Keratinocyte (primary cell): ENCODE results near the gene VTI1A. TPM values are rescaled to one million over a fixed set of nuclear protein-coding genes. Genes with fewer than 3 reads are reported as not detected.

Experiments used
- DNase-seq: peaks from one replicate; pipeline ENCODE4 v3.0.0-alpha.2; 2011; ENCODE audit warnings: low read depth, missing footprints, low spot score
- FAIRE-seq: peaks from 2 replicates; lab custom pipeline; 2011; peaks lifted over from hg19 to GRCh38; lab: Jason Lieb, UNC
- H2AFZ ChIP-seq: 2 replicates; pipeline ENCODE4 v1.6.0; 2012; ENCODE audit warnings: low read length, control low read depth, inconsistent platforms; ENCODE audit not compliant: control insufficient read depth
- H3K27ac ChIP-seq: 2 replicates; pipeline ENCODE4 v1.5.1; 2011; ENCODE audit warnings: low read length; ENCODE audit not compliant: control insufficient read depth, insufficient read depth
- H3K27me3 ChIP-seq: 3 replicates; pipeline ENCODE4 v1.6.0; 2011; ENCODE audit warnings: low read length; ENCODE audit not compliant: control insufficient read depth, insufficient read depth; ENCODE audit errors: extremely low read depth
- H3K36me3 ChIP-seq, 2 experiments: 2 replicates in 1 of 2; 3 replicates in 1 of 2; pipeline ENCODE4 v1.5.1; 2011; ENCODE audit warnings: low read length in 2 of 2, mild to moderate bottlenecking in 1 of 2; ENCODE audit not compliant: control insufficient read depth in 2 of 2, insufficient read depth in 2 of 2; ENCODE audit errors: extremely low read depth in 1 of 2
- H3K4me1 ChIP-seq: 3 replicates; pipeline ENCODE4 v1.5.1; 2011; ENCODE audit warnings: low read length; ENCODE audit not compliant: control insufficient read depth, insufficient read depth; ENCODE audit errors: extremely low read depth
- H3K4me2 ChIP-seq: 3 replicates; pipeline ENCODE4 v1.6.0; 2011; ENCODE audit warnings: low read depth, low read length; ENCODE audit not compliant: control insufficient read depth, insufficient read depth; ENCODE audit errors: extremely low read depth
- H3K4me3 ChIP-seq, 3 experiments: fragments of 200-600 bp in 1 of 3; sonication (generic) in 1 of 3; 2 replicates in 2 of 3; 3 replicates in 1 of 3; pipeline ENCODE4 v1.5.1; 2011 to 2016; ENCODE audit warnings: low read length in 3 of 3, mild to moderate bottlenecking in 3 of 3, control low read depth in 2 of 3, inconsistent platforms in 1 of 3, low read depth in 1 of 3, mixed read lengths in 1 of 3, mixed run types in 1 of 3, moderate library complexity in 1 of 3; ENCODE audit not compliant: control insufficient read depth in 2 of 3, insufficient read depth in 2 of 3; ENCODE audit errors: extremely low read depth in 1 of 3
- H3K79me2 ChIP-seq: 2 replicates; pipeline ENCODE4 v1.6.0; 2012; ENCODE audit warnings: low read length; ENCODE audit not compliant: control insufficient read depth, insufficient read depth
- H3K9ac ChIP-seq: 3 replicates; pipeline ENCODE4 v1.6.0; 2011; ENCODE audit warnings: low read length; ENCODE audit not compliant: control insufficient read depth, insufficient read depth; ENCODE audit errors: extremely low read depth
- H3K9me1 ChIP-seq: 3 replicates; pipeline ENCODE4 v1.6.0; 2011; ENCODE audit warnings: low read length; ENCODE audit not compliant: control insufficient read depth, insufficient read depth; ENCODE audit errors: extremely low read depth
- H3K9me3 ChIP-seq: 2 replicates; pipeline ENCODE4 v1.5.1; 2012; ENCODE audit warnings: low read depth, low read length; ENCODE audit not compliant: control insufficient read depth
- H4K20me1 ChIP-seq: 3 replicates; pipeline ENCODE4 v1.6.0; 2011; ENCODE audit warnings: low read length; ENCODE audit not compliant: control insufficient read depth, insufficient read depth; ENCODE audit errors: extremely low read depth
- CTCF ChIP-seq, 3 experiments: IDR thresholded peaks in 1 of 3; conservative IDR thresholded peaks in 1 of 3; optimal IDR thresholded peaks in 1 of 3; 2 replicates in 2 of 3; 3 replicates in 1 of 3; pipeline versions ENCODE3 to v1.5.1; 2011; ENCODE audit warnings: low read length in 3 of 3, mild to moderate bottlenecking in 3 of 3, moderate library complexity in 2 of 3, control low read depth in 1 of 3, inconsistent platforms in 1 of 3; ENCODE audit not compliant: insufficient read depth in 2 of 3; ENCODE audit errors: extremely low read depth in 1 of 3
- EZH2 ChIP-seq: IDR thresholded peaks from one replicate; pipeline ENCODE4 v1.6.1; 2012; ENCODE audit warnings: inconsistent platforms, mild to moderate bottlenecking, low read length, moderate library complexity
- dilution Hi-C: fragments of 300-500 bp; cut with MboI; formaldehyde crosslinking; loops from one replicate; pipeline ENCODE4 v1.7.0; 2020; ENCODE audit warnings: low sequenced_read_pairs; ENCODE audit not compliant: extremely low pct_ligation_motif_present
- polyA plus RNA-seq, 5 experiments: library from polyadenylated mRNA; depleted of rRNA in 3 of 5; stranded (reverse) in 3 of 5; stranded (forward) in 1 of 5; unstranded in 1 of 5; fragments of >200 nt; gene quantifications; 1 replicate in 1 of 5; 2 replicates in 3 of 5; 3 replicates in 1 of 5; pipeline versions ENCODE4 v1.2.1 to v1.2.3, GENCODE V29; 2011 to 2012; ENCODE audit warnings: missing spikeins in 2 of 5, low read depth in 1 of 5, low replicate concordance in 1 of 5

VTI1A gene
- polyA plus RNA-seq, 1 donor (not counting 4 experiments of a cell fraction or from before 2014, with no cell fraction given), result 18.5 TPM

- no peak overlapping the region for H3K9ac ChIP-seq
Observed at GRCh38 chr10:112794201-112794600, 347.2 kb downstream of the VTI1A start.

GRCh38 chr10:112795067-112795466, 348.1 kb downstream of the VTI1A start:
- no peaks in the 10 kb centered on the region for H3K27me3 ChIP-seq
- no peaks in the 10 kb centered on the region for H3K9me3 ChIP-seq
- no peaks in the 10 kb centered on the region for H3K36me3 ChIP-seq
- peaks cover 17% of the 10 kb centered on the region for H3K4me1 ChIP-seq
- no peaks in the 10 kb centered on the region for H4K20me1 ChIP-seq
- TF ChIP-seq EZH2 (no peak), CTCF (optimal IDR thresholded peaks at IDR 0.05 in 1 of 3, IDR thresholded peaks at IDR 0.05 in 1 of 3, conservative IDR thresholded peaks at IDR 0.05 in 1 of 3; ENCODE audit: extremely low read depth in 1 of 3, insufficient read depth in 2 of 3, low read length in 3 of 3) (no peak)
- H3K9ac ChIP-seq, result no peak overlapping the region
- H3K27ac ChIP-seq, result no peak overlapping the region
- H3K79me2 ChIP-seq, result no peaks in the 10 kb centered on the region
- no peak overlapping the region for H3K4me2 ChIP-seq
- no peaks in the 10 kb centered on the region for H3K9me1 ChIP-seq
- H3K4me3 ChIP-seq, result no peak overlapping the region
- FAIRE-seq, result no peak
- no peak for DNase-seq
- no peak overlapping the region for H2AFZ ChIP-seq
- dilution Hi-C loops, result no loop called here

More at GRCh38 chr10:112794201-112794600, 347.2 kb downstream of the VTI1A start:
- H3K9me1 ChIP-seq, result no peaks in the 10 kb centered on the region
- H3K4me3 ChIP-seq, result no peak overlapping the region
- H3K79me2 ChIP-seq, result no peaks in the 10 kb centered on the region
- H3K27me3 ChIP-seq, result no peaks in the 10 kb centered on the region
- dilution Hi-C loops, result no loop called here
- DNase-seq, result no peak
- H3K4me1 ChIP-seq, result peaks cover 17% of the 10 kb centered on the region
- no peaks in the 10 kb centered on the region for H4K20me1 ChIP-seq
- H3K27ac ChIP-seq, result no peak overlapping the region
- TF ChIP-seq EZH2, result no peak
- no peak for TF ChIP-seq CTCF (optimal IDR thresholded peaks at IDR 0.05 in 1 of 3, IDR thresholded peaks at IDR 0.05 in 1 of 3, conservative IDR thresholded peaks at IDR 0.05 in 1 of 3; ENCODE audit: extremely low read depth in 1 of 3, insufficient read depth in 2 of 3, low read length in 3 of 3)
- H3K36me3 ChIP-seq, result no peaks in the 10 kb centered on the region
- H3K9me3 ChIP-seq, result no peaks in the 10 kb centered on the region
- H2AFZ ChIP-seq, result no peak overlapping the region
- H3K4me2 ChIP-seq, result no peak overlapping the region
- no peak for FAIRE-seq
